Activated T-cell treated with anti-CD3 and anti-CD28 coated beads, Interleukin-2, amount 50 U/mL, for 24 hours (primary cell): ENCODE data around the gene NDUFAF3.

Experiments used
- DNase-seq: peaks from one replicate; pipeline ENCODE4 v3.0.0-alpha.2; 2020
- H3K27ac Mint-ChIP-seq: 2 replicates; pipeline ENCODE4 v1.8.0; 2020; ENCODE audit warnings: mild to moderate bottlenecking, mixed read lengths
- H3K27me3 Mint-ChIP-seq: 2 replicates; pipeline ENCODE4 v1.8.0; 2020; ENCODE audit warnings: mixed read lengths
- H3K36me3 Mint-ChIP-seq: 2 replicates; pipeline ENCODE4 v1.8.0; 2020; ENCODE audit warnings: low read depth, mixed read lengths
- H3K4me1 Mint-ChIP-seq: 2 replicates; pipeline ENCODE4 v1.8.0; 2020; ENCODE audit warnings: low read depth, mixed read lengths
- H3K4me3 Mint-ChIP-seq: 2 replicates; pipeline ENCODE4 v1.8.0; 2020; ENCODE audit warnings: mild to moderate bottlenecking, moderate library complexity, mixed read lengths
- H3K9me3 Mint-ChIP-seq: 2 replicates; pipeline ENCODE4 v1.8.0; 2020; ENCODE audit warnings: mixed read lengths

The NDUFAF3 gene, protein sequence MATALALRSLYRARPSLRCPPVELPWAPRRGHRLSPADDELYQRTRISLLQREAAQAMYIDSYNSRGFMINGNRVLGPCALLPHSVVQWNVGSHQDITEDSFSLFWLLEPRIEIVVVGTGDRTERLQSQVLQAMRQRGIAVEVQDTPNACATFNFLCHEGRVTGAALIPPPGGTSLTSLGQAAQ

DNA sequence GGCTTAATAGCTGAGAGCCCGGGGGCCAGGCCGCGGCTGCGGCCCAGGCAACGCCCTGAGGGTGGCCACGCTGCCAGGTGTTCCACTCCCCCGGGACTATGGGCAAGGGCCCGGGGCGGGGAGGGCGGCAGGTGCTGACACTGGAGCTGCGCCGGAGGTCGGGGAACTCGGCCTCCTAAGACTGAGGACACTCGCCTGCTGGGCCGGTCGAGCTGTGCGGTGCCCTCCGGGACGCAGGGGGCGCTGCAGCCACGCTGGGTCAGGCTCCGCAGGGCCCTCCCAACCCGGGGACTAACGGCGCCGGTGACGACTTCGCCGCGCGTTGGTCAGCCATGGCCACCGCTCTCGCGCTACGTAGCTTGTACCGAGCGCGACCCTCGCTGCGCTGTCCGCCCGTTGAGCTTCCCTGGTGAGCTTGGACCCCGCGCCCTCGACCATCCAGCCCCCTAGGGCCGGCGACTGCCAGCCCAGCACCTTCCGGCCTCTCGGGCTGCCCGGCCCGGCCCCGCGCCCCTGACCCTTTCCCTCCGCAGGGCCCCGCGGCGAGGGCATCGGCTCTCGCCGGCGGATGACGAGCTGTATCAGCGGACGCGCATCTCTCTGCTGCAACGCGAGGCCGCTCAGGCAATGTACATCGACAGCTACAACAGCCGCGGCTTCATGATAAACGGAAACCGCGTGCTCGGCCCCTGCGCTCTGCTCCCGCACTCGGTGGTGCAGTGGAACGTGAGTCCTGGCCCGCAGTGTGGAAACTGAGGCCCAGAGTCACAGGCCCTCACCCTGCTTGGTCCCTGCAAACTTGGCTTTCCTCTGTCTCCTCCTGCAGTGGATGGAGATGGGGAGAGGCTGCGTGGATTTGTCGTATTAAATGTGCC, at the start of gene NDUFAF3:
Gene NDUFAF3 (plus strand): TSS at position 309 of the 875 bp plus-strand sequence. CDS start 24 bp downstream, at position 333.
- Mint-ChIP-seq H3K27ac (peak within 1 kb of the TSS; percentile 96), H3K4me3 (peak within 1 kb of the TSS; percentile 90), H3K9me3 (no peaks in the 10 kb centered on the region), H3K27me3 (no peaks in the 10 kb centered on the region), H3K4me1 (peaks cover 65% of the 10 kb centered on the region), H3K36me3 (peaks cover 75% of the 10 kb centered on the region)
- peak; percentile 97 for DNase-seq

DNA sequence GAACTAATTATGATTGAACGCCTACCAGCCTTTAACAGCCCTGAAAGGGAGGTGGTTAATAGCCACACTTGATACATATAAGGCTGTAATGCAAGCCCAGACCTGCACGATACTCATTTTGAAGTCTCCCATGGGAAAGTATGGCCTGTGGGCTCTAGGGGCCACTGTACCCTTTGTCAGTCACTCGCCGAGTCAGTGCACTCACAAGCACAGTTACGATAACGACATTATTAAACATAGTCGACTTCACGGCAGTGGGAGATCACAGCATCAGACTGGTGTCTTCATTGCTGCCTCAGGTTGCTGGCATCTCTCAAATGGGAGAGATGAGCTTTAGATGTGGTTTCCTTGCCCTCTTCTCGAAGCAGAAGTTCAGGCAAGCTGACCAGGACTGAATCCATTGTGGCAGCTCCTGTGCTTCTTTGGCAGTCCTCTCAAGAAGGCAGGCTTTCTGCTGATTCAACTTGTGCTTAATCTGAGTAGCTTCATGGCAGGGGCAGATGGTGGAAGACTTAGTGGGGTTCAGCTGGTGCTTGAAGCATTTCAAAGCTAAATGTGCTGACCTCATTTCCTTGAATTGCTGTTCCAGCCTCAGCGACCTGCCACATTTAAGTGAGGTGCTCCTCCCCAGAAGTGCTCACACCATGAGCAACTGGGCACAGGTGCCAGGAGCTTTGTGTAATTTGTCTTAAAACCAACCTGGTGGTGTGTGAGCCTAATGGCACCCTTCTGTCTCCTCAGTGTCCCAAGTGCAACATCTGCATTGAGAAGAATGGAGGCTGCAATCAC, 47.7 kb upstream of the NDUFAF3 start:
- H3K4me3 Mint-ChIP-seq = no peak overlapping the region
- peak overlapping the region; percentile 58 for H3K27ac Mint-ChIP-seq
- H3K36me3 Mint-ChIP-seq = peaks cover 92% of the 10 kb centered on the region
- peak; percentile 28 for DNase-seq
- no peaks in the 10 kb centered on the region for H3K9me3 Mint-ChIP-seq
- no peaks in the 10 kb centered on the region for H3K4me1 Mint-ChIP-seq
- no peaks in the 10 kb centered on the region for H3K27me3 Mint-ChIP-seq

DNA sequence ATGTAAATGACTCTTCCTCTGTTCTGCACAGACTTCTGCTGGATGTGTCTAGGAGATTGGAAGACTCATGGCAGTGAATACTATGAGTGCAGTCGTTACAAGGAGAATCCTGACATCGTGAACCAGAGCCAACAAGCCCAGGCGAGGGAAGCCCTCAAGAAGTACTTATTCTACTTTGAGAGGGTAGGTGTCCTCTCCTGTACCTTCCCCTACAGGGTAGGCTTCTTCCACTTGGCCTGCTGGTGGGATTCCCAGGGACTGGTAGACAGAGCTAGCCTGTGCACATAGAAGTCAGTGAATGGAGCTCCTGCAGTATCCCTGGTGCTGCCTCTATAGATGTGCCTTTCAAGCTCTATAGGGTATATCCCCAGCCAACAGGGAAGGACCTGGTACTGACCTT, 42.5 kb upstream of the NDUFAF3 start:
- peak; percentile 22 for DNase-seq
- Mint-ChIP-seq H3K27ac (peak overlapping the region; percentile 31), H3K27me3 (no peaks in the 10 kb centered on the region), H3K4me3 (no peak overlapping the region), H3K36me3 (peaks cover 92% of the 10 kb centered on the region), H3K9me3 (no peaks in the 10 kb centered on the region), H3K4me1 (no peaks in the 10 kb centered on the region)

DNA sequence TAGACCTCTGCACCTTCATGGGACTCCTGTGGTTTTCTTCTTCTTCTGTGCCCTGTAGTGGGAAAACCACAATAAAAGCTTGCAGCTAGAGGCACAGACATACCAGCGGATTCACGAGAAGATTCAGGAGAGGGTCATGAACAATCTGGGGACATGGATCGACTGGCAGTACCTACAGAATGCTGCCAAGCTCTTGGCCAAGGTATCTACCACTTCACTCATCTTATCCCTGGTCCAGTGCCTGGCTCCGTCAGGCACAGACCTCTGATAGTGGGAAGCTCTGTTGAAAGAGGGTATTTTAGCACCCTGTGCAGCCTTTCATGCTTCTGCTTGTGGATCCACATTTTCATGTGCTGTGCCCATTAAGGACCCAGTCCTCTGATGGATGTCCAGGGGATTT, 41.6 kb upstream of the NDUFAF3 start:
- no peak overlapping the region for H3K4me3 Mint-ChIP-seq
- H3K4me1 Mint-ChIP-seq = no peaks in the 10 kb centered on the region
- no peaks in the 10 kb centered on the region for H3K9me3 Mint-ChIP-seq
- peak; percentile 20 for DNase-seq
- H3K36me3 Mint-ChIP-seq = peaks cover 92% of the 10 kb centered on the region
- no peaks in the 10 kb centered on the region for H3K27me3 Mint-ChIP-seq
- H3K27ac Mint-ChIP-seq = no peak overlapping the region

DNA sequence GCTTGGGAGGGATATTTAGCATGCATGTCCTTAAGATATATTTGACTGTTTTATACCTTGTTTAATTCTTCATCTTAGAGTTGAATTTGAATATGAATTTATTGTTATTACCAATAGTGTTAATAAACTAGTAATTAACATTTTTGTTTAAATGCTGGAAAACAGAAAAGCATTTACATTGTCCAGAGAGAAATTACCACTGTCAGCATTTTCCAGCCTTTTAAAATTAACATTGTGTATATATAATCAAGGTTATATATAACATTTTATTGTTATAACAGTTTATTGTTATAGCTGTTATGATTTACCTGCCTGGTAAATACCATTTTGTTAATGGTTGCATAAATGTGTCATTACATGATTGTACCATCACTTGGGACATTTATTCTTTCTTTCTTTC, 39.9 kb upstream of the NDUFAF3 start:
- no peaks in the 10 kb centered on the region for H3K27me3 Mint-ChIP-seq
- peaks cover 93% of the 10 kb centered on the region for H3K36me3 Mint-ChIP-seq
- no peak overlapping the region for H3K27ac Mint-ChIP-seq
- H3K4me1 Mint-ChIP-seq = peaks cover 1% of the 10 kb centered on the region
- H3K9me3 Mint-ChIP-seq = no peaks in the 10 kb centered on the region
- DNase-seq = no peak
- H3K4me3 Mint-ChIP-seq = no peak overlapping the region

DNA sequence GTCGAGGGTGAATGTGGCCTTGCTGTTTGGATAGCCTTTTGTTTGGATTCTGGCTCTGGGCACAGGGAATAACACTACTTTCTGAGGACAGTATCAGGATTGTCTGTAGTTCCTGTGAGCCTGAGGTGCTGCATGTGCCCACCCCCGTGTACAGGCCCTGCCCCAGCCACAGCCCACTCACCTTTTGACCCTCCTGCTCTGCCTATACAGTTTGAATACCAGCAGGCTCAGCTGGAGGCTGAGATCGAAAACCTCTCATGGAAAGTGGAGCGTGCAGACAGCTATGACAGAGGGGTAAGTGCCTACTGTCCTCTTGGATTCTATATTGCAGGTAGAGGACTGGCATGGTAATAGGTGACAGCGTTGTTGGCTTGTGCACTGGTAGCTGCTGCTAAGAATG, 39.2 kb upstream of the NDUFAF3 start:
- Mint-ChIP-seq H3K27ac (peak overlapping the region; percentile 23), H3K4me3 (no peak overlapping the region), H3K27me3 (no peaks in the 10 kb centered on the region), H3K36me3 (peaks cover 91% of the 10 kb centered on the region), H3K9me3 (no peaks in the 10 kb centered on the region), H3K4me1 (peaks cover 3% of the 10 kb centered on the region)
- no peak for DNase-seq

DNA sequence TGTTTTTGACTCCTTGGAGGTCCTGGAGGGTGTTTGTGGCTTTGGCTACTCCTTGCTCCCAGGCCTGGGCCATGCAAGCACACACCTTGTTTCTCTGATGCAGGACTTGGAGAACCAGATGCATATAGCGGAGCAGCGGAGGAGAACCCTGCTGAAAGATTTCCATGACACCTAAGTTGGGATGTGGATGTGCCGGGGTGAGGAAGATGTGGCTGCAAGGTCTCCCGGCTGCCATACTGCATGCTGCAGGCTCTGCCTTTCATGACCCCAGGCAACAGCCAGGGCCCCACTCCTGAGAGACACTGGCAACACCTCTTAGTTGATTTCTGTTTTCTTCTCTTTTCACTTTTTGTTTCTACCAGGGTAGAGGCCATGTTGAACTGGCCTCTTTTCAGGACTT, 38.8 kb upstream of the NDUFAF3 start:
- peaks cover 7% of the 10 kb centered on the region for H3K4me1 Mint-ChIP-seq
- H3K27me3 Mint-ChIP-seq = no peaks in the 10 kb centered on the region
- H3K4me3 Mint-ChIP-seq = no peak overlapping the region
- H3K27ac Mint-ChIP-seq = peak overlapping the region; percentile 23
- DNase-seq = peak; percentile 20
- peaks cover 86% of the 10 kb centered on the region for H3K36me3 Mint-ChIP-seq
- H3K9me3 Mint-ChIP-seq = no peaks in the 10 kb centered on the region

DNA sequence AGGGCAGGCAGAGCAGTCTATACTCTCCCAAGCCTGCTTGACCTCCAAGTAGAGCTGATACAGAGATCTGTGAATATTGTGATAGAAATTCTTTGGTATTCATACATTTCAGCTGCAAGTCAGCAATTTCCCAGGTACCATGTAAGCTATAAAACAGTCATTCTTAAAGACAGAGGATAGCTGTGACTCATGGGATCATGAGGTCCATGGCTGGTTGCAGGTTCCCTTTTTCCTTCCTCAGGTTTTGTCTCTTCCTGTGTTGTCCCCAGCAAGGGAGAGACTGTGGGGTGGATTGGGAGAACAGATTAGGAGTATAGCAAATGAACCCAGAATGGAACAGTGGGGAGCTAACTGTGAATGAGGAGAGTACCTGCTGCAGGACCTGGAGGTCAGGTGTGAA, 37.3 kb upstream of the NDUFAF3 start:
- no peaks in the 10 kb centered on the region for H3K9me3 Mint-ChIP-seq
- no peak overlapping the region for H3K4me3 Mint-ChIP-seq
- H3K27ac Mint-ChIP-seq = peak overlapping the region; percentile 84
- DNase-seq = no peak
- H3K27me3 Mint-ChIP-seq = no peaks in the 10 kb centered on the region
- H3K36me3 Mint-ChIP-seq = peaks cover 78% of the 10 kb centered on the region
- H3K4me1 Mint-ChIP-seq = peaks cover 19% of the 10 kb centered on the region

DNA sequence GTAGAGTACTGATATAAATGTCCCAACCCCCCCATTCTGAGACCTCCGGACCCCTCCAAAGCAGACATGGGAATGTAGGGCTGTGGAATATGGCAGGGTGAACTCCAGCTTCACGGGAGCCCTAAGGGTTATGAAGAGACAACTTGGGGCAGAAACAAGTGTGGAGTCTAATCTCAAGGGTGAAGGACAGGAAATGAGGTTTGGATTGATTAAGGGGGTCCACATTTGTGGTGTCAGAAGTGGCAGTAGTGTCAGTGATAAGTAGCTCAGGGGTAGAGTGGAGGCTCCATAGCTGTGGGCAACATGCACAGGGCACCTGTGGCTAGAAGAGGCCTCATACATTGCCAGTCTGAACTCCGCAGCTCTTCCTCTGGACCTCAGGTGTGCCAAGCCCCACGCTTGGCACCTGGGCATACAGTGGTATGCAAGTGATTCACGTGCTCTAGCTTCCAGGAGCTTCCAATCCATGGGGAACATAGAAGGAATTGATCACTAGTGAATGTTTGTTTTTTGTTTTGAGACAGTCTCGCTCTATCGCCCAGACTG, 36.0 kb upstream of the NDUFAF3 start:
- Mint-ChIP-seq H3K4me3 (no peak overlapping the region), H3K4me1 (peaks cover 20% of the 10 kb centered on the region), H3K36me3 (peaks cover 72% of the 10 kb centered on the region), H3K27ac (peak overlapping the region; percentile 65), H3K27me3 (no peaks in the 10 kb centered on the region), H3K9me3 (no peaks in the 10 kb centered on the region)
- no peak for DNase-seq

DNA sequence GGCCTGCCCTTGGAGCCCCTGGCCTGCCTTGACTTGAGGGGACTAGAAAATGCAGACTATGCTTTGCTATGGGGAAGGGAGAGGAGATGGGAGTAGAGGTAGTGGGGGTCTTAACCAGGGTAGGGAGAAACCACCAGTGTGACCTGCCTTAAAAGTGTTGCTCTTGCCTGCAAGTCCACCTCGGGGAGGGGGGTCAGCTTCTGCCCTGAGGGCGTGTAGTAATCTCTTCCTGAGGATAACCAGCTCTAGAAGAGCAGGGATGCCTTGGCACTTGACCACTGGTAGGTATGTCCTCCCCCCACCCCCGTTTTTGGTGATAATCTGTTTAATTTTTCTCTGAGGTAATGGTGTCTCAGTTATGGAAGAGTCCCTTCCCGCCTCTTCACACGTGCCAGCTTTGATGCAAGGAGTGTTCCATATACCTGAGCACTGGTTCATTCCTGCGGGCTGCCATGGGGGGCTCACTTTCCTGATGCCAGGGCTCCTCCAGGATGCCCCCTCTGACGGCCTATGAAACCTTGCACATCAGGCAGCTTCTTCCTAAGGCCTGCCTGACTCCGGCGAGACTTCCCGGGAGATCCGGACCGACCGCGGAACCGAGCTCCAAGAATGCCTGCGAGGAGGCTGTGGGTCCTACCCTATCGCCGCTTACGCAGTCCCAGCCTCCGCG, 32.7 kb upstream of the NDUFAF3 start:
- H3K4me3 Mint-ChIP-seq = peak overlapping the region; percentile 92
- peaks cover 40% of the 10 kb centered on the region for H3K4me1 Mint-ChIP-seq
- no peaks in the 10 kb centered on the region for H3K9me3 Mint-ChIP-seq
- H3K27me3 Mint-ChIP-seq = no peaks in the 10 kb centered on the region
- peaks cover 63% of the 10 kb centered on the region for H3K36me3 Mint-ChIP-seq
- DNase-seq = no peak
- peak overlapping the region; percentile 93 for H3K27ac Mint-ChIP-seq

DNA sequence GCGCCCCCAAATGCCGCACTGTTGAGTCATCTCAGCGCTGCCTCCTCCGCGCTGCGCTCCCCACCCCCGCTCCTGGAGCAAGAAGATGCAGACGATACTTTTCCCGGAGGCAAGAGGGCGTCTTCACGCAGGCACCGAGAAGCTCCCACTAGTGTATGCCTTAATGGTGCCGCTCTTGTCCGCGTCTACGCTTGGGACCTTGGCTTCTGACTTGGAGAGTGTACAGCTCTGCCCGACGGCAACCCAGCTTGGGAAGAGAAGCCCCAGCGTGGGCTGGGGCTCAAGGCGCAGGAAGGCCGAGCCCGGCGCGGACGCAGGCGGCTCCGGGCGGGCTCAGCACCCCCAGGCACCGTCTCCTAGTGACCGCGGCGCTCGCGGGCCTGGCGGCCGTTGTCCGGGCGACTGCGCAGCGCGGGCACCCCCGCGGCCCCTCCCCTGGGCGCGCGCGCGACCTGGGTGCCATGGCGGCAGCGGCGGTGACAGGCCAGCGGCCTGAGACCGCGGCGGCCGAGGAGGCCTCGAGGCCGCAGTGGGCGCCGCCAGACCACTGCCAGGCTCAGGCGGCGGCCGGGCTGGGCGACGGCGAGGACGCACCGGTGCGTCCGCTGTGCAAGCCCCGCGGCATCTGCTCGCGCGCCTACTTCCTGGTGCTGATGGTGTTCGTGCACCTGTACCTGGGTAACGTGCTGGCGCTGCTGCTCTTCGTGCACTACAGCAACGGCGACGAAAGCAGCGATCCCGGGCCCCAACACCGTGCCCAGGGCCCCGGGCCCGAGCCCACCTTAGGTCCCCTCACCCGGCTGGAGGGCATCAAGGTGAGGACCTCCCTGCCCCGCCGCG, 31.9 kb upstream of the NDUFAF3 start, which contains the start of gene P4HTM:
Gene P4HTM (plus strand): TSS at position 446 of the 840 bp plus-strand sequence. CDS start 16 bp downstream, at position 462.
- H3K27ac Mint-ChIP-seq = peak within 1 kb of the TSS; percentile 93
- no peaks in the 10 kb centered on the region for H3K27me3 Mint-ChIP-seq
- no peaks in the 10 kb centered on the region for H3K9me3 Mint-ChIP-seq
- H3K4me3 Mint-ChIP-seq = peak within 1 kb of the TSS; percentile 92
- peaks cover 61% of the 10 kb centered on the region for H3K36me3 Mint-ChIP-seq
- H3K4me1 Mint-ChIP-seq = peaks cover 44% of the 10 kb centered on the region
- peak; percentile 86 for DNase-seq

DNA sequence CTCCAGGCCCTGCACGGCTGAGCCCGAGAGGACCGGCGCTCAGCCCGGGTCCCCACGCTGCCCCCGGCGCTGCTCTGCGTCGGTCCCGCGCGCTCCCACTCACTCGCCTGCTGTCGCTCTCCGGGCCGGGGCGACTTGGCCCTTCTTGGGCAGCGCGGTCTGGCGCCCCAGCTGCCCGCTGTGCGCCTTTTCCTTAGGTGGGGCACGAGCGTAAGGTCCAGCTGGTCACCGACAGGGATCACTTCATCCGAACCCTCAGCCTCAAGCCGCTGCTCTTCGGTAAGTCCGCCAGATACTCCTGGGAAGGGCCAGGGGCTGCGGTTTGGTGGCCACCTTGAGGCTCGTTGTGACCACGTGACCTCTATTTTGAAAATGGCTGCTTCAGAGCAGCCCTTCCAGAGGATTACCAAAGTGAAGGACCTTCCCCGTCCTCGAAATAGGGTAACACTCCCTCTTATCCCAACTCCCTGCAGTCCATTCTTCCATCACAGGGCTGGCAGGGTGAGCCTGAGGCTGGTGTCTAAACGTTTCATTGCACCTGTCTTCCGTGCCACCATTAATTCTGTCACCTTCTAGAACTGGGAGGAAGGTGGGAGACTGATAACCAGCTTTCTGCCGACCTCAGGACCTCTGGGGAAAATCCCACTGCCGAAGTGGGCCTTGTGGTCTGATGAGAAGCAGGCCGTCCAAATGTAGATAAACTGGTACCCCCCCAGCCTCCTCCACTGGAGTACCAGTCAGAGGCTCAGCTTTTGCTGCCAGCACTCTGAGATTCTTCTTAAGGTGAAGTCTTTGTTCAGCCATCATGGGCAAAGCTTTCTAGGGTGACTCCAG, 31.1 kb upstream of the NDUFAF3 start:
- DNase-seq = peak; percentile 61
- Mint-ChIP-seq H3K4me3 (peak overlapping the region; percentile 92), H3K36me3 (peaks cover 60% of the 10 kb centered on the region), H3K4me1 (peaks cover 47% of the 10 kb centered on the region), H3K9me3 (no peaks in the 10 kb centered on the region), H3K27me3 (no peaks in the 10 kb centered on the region), H3K27ac (peak overlapping the region; percentile 93)
